Measurements from ENCODE around the gene SCG5.

GRCh38 chr15:32636908-32637567 is 4.5 kb upstream of the SCG5 start:
- TF ChIP-seq CTCF (conservative IDR thresholded peaks at IDR 0.05; ENCODE audit: low read length) (no peak), EZH2phosphoT487 (IDR thresholded peaks at IDR 0.05; ENCODE audit: borderline replicate concordance) (no peak)
